Fibroblast of villous mesenchyme (primary cell): ENCODE data around the gene MMP3. TPM values are rescaled to one million over a fixed set of nuclear protein-coding genes. Genes with fewer than 3 reads are reported as not detected.

Experiments
- DNase-seq: peaks from one replicate; pipeline ENCODE4 v3.0.0-alpha.2; 2010; ENCODE audit warnings: low read depth
- H3K4me3 ChIP-seq: 2 replicates; pipeline ENCODE4 v1.5.1; 2011; ENCODE audit warnings: low read depth, mild to moderate bottlenecking, low read length
- total RNA-seq: library from RNA; depleted of rRNA; stranded (reverse); fragments of >200 nt; gene quantifications from 2 replicates; pipeline ENCODE4 v1.2.3, GENCODE V29; 2012
- TF ChIP-seq, protein P1 (sequence below): IDR thresholded peaks from 2 replicates; pipeline ENCODE4 v1.5.1; 2012; ENCODE audit warnings: low read depth, mild to moderate bottlenecking, low read length; ENCODE audit not compliant: insufficient read depth

MMP3 gene
- total RNA-seq, 1 donor, result 39.7 TPM

DNA sequence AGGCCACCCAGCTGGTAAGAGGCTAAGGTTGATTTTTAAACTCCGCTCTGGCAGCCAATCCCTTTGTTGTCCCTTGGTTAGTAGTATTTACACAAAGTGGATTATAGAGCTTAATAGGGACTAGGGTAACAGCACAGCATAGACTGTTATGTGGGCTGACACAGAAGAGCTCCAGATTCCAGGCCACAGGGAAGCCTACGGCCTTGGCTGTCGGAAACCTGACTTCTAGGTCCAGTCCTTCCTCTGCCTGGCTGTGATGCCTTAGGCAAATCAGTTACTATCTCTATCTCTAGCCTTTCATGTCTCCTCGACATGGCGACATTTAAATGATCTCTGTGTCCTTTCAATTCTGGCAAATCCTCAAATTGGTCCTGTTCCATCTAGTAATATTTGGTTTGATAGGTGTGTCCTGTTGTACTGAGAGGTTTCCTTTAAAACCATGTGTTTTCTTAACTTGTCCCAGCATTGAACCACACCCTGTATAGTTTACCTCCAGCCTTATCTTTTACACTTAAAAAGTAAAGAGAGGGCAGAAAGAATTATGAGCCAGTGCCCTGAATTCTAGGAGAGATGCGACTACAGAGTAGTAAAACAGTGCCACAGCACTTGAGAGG lies 49.6 kb downstream of the MMP3 start:
- TF ChIP-seq, protein P1, sequence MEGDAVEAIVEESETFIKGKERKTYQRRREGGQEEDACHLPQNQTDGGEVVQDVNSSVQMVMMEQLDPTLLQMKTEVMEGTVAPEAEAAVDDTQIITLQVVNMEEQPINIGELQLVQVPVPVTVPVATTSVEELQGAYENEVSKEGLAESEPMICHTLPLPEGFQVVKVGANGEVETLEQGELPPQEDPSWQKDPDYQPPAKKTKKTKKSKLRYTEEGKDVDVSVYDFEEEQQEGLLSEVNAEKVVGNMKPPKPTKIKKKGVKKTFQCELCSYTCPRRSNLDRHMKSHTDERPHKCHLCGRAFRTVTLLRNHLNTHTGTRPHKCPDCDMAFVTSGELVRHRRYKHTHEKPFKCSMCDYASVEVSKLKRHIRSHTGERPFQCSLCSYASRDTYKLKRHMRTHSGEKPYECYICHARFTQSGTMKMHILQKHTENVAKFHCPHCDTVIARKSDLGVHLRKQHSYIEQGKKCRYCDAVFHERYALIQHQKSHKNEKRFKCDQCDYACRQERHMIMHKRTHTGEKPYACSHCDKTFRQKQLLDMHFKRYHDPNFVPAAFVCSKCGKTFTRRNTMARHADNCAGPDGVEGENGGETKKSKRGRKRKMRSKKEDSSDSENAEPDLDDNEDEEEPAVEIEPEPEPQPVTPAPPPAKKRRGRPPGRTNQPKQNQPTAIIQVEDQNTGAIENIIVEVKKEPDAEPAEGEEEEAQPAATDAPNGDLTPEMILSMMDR, result no peak
- H3K4me3 ChIP-seq, result no peak overlapping the region
- no peak for DNase-seq

DNA sequence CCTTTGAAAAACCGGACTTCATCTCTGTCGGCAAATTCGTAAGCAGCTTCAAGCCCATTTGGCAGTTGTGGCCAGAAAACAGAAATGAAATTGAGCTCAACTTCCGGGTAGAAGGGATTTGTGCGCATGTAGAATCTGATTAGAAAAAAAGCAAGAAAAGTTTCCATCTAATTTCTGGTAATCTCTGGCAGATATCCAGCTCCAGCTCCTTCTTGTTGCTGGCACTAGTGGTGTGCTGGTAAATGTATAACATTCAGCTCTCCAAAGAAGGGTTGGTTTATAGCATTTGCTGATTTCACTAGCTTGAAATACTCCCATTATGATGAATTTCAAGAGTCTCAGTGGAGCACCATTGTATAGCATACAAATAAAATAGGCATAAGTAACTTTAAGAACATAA lies 50.8 kb downstream of the MMP3 start:
- DNase-seq, result no peak
- no peak overlapping the region for H3K4me3 ChIP-seq
- TF ChIP-seq, protein P1, result no peak

DNA sequence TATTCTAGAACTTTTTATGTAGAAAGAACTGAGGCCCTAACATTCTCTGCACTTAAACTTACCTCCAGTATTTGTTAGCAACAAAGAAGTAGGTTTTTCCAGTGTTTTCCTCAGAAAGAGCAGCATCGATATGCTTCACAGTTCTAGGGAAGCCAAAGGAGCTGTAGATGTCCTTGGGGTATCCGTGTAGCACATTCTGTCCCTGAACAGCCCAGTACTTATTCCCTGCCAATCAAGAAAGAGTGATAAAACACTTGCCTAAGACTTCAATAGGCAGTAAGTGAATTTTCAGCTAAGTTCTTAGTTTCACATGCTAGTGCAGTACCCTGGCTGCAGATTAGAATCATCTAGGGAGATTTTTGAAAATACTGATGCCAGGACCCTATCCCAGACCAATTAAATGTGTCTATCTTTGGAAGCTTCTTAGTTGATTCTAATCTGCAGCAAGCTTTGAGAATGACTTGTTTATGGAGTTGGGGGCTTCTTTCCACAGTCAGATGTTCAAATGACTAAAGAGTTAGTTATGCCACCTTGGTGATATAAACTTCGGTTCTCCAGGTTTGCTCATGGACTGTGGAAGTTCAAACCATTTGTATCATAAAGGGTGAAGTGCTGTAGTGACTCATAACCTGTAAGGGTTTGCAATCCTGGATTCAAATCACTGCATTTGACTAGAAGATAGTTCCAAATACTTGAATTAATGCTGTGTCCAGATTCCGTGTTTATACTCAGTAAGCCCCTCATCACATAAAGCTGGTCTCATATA lies 52.0 kb downstream of the MMP3 start:
- TF ChIP-seq, protein P1, result no peak
- DNase-seq, result no peak

DNA sequence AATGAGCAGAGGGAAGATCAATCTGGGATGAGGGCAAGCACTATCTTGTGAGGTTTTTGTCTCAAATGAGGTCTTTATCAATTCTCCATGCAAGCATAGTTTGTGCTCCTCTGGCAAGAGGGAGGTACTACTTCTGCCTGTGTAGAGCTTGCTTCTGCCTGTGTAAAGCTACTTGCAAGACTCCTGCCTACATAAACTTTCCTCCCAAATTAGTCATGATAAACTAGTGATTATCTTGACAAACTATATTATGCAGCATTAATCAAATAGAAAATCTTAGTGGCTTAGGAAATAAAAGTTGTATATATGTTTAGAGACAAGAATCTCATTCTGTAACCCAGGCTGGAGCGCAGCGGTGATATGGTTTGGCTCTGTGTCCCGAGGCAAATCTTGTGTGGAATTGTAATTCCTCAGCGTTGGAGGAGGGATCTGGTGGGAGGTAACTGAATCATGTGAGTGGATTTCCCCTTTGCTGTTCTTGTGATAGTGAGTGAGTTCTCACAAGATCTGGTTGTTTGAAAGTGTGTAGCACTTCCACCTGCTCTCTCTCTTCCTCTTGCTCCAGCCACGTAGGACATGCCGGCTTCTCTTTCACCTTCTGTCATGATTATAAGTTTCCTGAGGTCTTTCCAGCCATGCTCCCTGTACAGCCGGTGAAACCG lies 54.9 kb downstream of the MMP3 start:
- TF ChIP-seq, protein P1, result no peak
- no peak overlapping the region for H3K4me3 ChIP-seq
- no peak for DNase-seq

More for the DNA sequence above, 52.0 kb downstream of the MMP3 start:
- no peak overlapping the region for H3K4me3 ChIP-seq

Other genes with a start within 250 kb of the MMP3 start
- not detected in 2 replicates for gene MMP20, start 218.3 kb downstream of the MMP3 start, total RNA-seq
- 0.97 TPM in 1 of 2 replicates, not detected in the other for gene MMP27, start 137.8 kb downstream of the MMP3 start, total RNA-seq
- gene MMP8, start 118.7 kb downstream of the MMP3 start, total RNA-seq, result under 0.01 TPM in 1 of 2 replicates, not detected in the other
- gene MMP10, start 63.0 kb downstream of the MMP3 start, total RNA-seq, result 0.86 and 28.0 TPM in 2 replicates
- gene MMP1, start 45.4 kb downstream of the MMP3 start, total RNA-seq, result 141 and 281 TPM in 2 replicates
- gene MMP12, start 31.4 kb upstream of the MMP3 start, total RNA-seq, result 3.0 and 3.5 TPM in 2 replicates
- not detected in 2 replicates for gene MMP13, start 112.1 kb upstream of the MMP3 start, total RNA-seq
- 63.5 and 82.8 TPM in 2 replicates for gene DCUN1D5, start 248.6 kb upstream of the MMP3 start, total RNA-seq